Activated T-cell treated with anti-CD3 and anti-CD28 coated beads, Interleukin-2, amount 50 U/mL, for 4 hours (primary cell): ENCODE results near the gene NHEJ1. TPM values are rescaled to one million over a fixed set of nuclear protein-coding genes. Genes with fewer than 3 reads are reported as not detected.

Source experiments
- ATAC-seq, 2 donors: fragments of 200-7000 bp; cut with Tn5 transposase; one replicate each; pipeline ENCODE4 v1.10.0; 2021
- DNase-seq: peaks from one replicate; pipeline ENCODE4 v3.0.0-alpha.2; 2020
- H3K27me3 Mint-ChIP-seq: one replicate; pipeline ENCODE4 v1.8.0; 2021; ENCODE audit warnings: low read depth, mixed read lengths
- H3K36me3 Mint-ChIP-seq: one replicate; pipeline ENCODE4 v1.8.0; 2022; ENCODE audit warnings: mixed read lengths; ENCODE audit not compliant: insufficient read depth
- H3K4me1 Mint-ChIP-seq: one replicate; pipeline ENCODE4 v1.8.0; 2021; ENCODE audit warnings: low read depth, mixed read lengths
- H3K4me3 Mint-ChIP-seq: one replicate; pipeline ENCODE4 v1.8.0; 2021; ENCODE audit warnings: mild to moderate bottlenecking, moderate library complexity, mixed read lengths
- H3K9me3 Mint-ChIP-seq: one replicate; pipeline ENCODE4 v1.8.0; 2021; ENCODE audit warnings: mixed read lengths
- total RNA-seq, 3 donors: library from RNA; stranded (reverse); gene quantifications; one replicate each; pipeline ENCODE4 v1.2.1, GENCODE V29; 2021

The NHEJ1 gene
- total RNA-seq, 3 donors from 2014 or later = 26.5 to 33.3 (median 30.1) TPM

DNA sequence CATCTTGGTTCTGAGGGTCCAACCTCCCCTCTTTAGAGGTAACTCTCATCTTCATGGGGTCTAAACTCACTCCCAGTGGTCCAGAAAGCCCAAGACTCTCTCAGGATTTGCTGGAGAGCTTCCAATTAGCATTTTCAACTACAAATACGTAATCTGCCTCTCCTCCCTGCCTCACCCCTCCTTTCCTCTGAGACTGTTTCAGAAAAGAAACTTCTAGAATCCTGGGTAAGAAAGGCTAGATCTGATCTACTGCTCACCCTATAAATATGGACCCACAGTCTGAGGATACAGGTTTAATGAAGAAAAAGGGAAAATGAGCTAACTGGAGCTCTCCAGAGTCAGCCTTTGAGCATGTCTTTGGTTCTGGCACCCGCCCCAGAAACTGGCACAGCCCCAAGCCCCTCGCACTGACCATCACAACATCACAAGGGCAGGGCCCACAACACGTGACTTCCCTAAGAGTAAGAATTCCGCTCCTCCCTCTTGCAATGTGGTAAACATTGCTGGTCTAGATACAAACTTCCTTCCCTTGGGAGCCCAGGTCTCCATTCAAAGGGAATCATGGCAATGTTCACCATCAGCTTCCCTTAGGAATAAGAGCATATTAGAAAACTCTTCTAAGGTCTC, 78.2 kb downstream of the NHEJ1 start:
- Mint-ChIP-seq H3K4me3 (no peak overlapping the region), H3K4me1 (peaks cover 4% of the 10 kb centered on the region), H3K9me3 (no peaks in the 10 kb centered on the region), H3K27me3 (no peaks in the 10 kb centered on the region), H3K36me3 (peaks cover 3% of the 10 kb centered on the region)
- ATAC-seq (no peak), DNase-seq (no peak)

DNA sequence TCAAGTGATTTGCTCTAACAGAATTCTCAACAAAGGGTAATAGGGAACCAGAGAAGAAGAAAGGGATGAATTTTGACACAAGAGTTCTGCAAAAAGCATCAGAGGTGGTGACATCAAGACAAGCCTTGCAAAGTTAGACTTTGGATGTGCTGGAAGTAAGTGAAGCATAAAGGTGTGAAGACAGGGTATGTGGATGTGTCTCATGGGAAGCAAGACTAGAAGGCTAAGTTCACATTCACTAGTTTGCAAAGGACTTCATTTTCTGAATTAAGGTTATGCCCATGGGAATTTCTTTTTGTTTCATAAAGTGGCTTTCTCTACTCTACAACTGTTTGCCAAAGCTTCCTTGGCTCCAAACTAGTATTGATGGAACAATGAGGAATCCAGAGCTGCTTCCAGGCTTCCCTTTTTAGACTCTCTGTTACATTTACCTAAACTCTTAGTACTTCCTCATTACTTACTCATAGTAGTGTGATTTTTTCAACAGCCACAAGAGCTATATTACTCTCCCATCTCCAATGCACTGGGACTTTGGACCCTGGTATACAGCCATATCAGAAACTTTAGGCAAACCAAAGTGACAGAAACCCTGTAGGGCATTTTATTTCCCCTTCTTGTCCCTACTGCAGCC, 78.8 kb downstream of the NHEJ1 start:
- Mint-ChIP-seq H3K36me3 (peaks cover 8% of the 10 kb centered on the region), H3K27me3 (no peaks in the 10 kb centered on the region), H3K4me3 (no peak overlapping the region), H3K4me1 (peaks cover 2% of the 10 kb centered on the region), H3K9me3 (no peaks in the 10 kb centered on the region)
- DNase-seq (no peak), ATAC-seq (no peak)

DNA sequence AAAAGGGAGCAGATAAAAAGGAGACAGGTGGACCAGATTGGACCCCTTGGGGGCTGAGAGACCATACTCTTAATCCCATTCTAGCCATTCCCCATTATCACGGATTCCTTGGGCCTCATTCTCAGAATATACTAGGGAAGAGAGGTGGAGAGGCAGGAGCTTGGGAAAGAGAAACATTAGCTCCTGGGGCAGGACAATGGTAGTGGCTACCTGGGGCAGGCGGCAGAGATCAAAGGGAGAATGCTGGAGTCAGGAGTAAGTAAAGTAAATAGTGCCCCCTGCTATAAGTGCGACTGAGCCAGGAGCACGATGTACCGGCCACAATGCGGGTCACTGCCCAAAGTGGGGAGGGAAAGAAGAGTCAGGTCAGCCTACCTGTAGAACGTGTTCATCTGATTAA, 79.5 kb downstream of the NHEJ1 start:
- H3K4me1 Mint-ChIP-seq = peaks cover 2% of the 10 kb centered on the region
- H3K36me3 Mint-ChIP-seq = peaks cover 12% of the 10 kb centered on the region
- no peak overlapping the region for H3K4me3 Mint-ChIP-seq
- no peaks in the 10 kb centered on the region for H3K9me3 Mint-ChIP-seq
- H3K27me3 Mint-ChIP-seq = no peaks in the 10 kb centered on the region
- no peak for ATAC-seq
- DNase-seq = no peak

DNA sequence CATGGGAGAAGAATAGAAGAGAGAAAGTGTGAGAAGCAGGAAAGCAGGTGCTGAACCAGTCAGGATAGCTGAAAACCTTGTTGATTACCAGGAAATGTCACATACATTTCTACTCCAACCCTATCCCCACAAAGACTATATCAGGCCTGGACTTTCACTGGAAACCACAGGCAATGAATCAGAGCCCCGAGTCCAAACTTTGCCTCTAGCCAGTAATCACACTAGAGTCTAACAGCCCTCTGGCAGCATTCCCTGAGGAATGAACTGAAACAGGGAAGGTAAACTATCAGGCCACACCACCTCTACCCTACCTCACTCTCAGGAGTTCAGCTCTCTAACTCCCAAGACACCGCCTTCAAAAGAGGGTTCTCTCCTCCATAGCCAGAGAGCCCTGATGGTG, 81.2 kb downstream of the NHEJ1 start:
- Mint-ChIP-seq H3K27me3 (no peaks in the 10 kb centered on the region), H3K4me1 (no peaks in the 10 kb centered on the region), H3K9me3 (no peaks in the 10 kb centered on the region), H3K36me3 (peaks cover 21% of the 10 kb centered on the region), H3K4me3 (no peak overlapping the region)
- ATAC-seq (no peak), DNase-seq (no peak)

DNA sequence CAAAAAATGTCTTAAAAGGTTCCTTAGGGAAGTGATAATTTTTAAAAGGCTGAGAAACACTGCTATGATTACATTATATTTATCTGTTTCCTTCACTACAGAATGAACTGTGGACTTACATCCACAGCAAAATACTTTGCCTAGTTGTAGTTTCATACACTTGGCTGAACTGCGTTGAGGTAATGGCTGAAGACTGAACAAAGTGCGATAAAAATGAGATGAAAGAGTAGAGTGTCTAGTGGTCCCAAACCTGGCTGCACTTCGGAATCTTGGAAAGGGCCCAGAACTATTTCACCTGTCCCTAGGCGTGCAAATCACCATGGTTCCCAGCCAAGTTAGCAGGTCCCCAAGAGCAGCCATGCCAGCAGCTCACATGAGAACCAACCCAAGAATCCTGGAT, 81.7 kb downstream of the NHEJ1 start:
- Mint-ChIP-seq H3K4me3 (no peak overlapping the region), H3K4me1 (no peaks in the 10 kb centered on the region), H3K9me3 (no peaks in the 10 kb centered on the region), H3K36me3 (peaks cover 24% of the 10 kb centered on the region), H3K27me3 (no peaks in the 10 kb centered on the region)
- no peak for ATAC-seq
- no peak for DNase-seq

DNA sequence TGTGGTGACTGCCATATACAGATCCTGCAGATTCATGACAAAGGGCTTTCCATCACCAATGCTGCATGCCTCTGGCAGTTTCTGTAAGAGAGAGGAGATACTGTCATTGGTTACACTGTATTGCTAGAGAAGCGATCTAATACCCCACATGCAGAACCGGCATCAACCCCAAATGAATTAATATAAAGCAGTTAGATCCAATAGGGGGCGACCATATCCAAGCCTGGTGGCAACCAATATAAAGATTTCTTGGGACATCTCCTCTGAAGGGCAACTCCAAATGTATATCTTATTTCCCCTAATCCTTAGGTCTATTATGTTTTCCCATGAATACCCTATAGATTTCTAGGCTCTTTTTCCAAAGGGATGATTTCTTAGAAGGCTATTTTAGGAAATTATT, 82.5 kb downstream of the NHEJ1 start:
- Mint-ChIP-seq H3K27me3 (no peaks in the 10 kb centered on the region), H3K4me1 (no peaks in the 10 kb centered on the region), H3K36me3 (peaks cover 25% of the 10 kb centered on the region), H3K9me3 (no peaks in the 10 kb centered on the region), H3K4me3 (no peak overlapping the region)
- ATAC-seq = no peak
- no peak for DNase-seq

DNA sequence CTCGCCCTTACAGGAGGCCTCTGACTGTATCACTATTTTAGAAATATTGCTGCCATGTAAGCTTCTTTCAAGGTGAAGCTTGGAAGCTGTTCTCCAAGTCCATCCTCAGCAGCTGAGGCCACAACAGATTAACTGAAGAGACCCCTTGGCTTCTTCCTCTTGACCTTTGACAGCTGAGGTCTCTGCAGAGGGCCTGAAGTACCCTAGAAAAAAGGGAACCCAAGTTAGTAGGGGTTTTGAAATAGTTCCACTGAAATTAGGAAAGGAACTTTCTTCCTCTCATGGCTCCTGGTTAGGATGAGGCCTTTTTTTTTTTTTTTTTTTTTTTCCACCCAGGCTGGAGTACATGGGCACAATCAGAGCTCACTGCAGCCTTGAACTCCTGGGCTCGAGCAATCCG, 84.4 kb downstream of the NHEJ1 start:
- no peaks in the 10 kb centered on the region for H3K27me3 Mint-ChIP-seq
- no peaks in the 10 kb centered on the region for H3K9me3 Mint-ChIP-seq
- no peak overlapping the region for H3K4me3 Mint-ChIP-seq
- ATAC-seq (no peak), DNase-seq (no peak)
- peaks cover 27% of the 10 kb centered on the region for H3K36me3 Mint-ChIP-seq
- no peaks in the 10 kb centered on the region for H3K4me1 Mint-ChIP-seq

DNA sequence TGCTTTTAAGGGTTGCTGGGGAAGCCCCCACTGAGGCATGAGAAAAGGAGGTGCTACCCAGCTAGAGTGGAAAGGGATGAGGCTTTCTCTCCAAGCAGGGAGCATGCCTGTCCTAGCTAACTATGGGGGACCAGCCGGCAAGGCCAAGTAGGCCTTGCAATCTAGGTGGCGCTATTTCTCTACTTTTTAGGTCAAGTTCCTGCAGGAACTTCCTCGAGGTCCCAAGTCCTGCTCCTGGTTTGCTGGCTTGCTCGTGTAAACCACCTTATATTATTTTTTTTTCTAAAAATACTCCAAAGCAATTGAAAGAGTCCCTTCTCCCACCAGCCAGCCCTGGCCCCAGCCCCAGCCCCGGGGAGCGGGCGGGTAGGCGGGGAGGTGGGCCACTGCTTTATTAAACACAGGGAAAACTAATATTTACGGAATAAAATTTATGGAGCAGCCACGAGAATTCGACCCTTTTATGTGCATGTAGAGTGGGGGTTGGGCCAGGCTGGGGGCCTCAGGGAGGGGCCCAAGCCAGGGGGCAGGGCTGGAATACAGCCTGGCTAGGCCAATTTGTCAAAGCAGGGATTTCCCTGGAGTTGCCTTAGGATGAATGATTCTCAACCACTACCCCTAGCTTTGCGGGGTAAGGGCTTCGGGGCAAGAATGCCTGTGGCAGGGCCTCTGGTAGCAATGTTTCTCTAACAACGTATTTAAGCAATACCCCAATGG, 87.0 kb downstream of the NHEJ1 start:
- no peaks in the 10 kb centered on the region for H3K27me3 Mint-ChIP-seq
- ATAC-seq = no peak
- H3K4me1 Mint-ChIP-seq = no peaks in the 10 kb centered on the region
- H3K9me3 Mint-ChIP-seq = no peaks in the 10 kb centered on the region
- H3K36me3 Mint-ChIP-seq = peaks cover 33% of the 10 kb centered on the region
- H3K4me3 Mint-ChIP-seq = no peak overlapping the region
- no peak for DNase-seq

DNA sequence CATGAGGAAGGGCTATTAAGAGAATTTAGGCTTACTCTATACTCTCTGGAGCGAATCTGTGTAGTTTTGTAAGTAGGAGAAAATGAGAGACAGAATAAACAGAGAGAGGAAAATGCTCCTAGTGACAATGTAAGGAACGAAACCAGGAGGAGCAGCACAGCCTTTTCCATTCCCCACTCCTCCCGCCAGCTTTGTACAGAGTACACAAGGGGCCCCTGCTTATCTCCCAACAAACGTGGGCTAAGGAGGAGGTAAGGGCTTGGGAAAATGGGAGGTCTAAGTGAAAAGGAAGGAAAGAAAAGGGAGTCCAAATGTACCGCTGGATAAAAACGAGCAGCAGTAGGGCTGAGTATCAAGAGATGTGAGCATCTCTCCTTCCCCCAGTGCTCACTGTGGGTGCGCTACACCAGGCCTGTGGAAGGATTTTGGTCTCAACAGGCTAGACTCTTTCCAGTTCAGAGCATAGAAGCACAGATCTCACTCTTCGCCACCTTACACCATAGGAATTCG, 87.8 kb downstream of the NHEJ1 start:
- H3K36me3 Mint-ChIP-seq = peaks cover 33% of the 10 kb centered on the region
- DNase-seq (no peak), ATAC-seq (no peak)
- H3K9me3 Mint-ChIP-seq = no peaks in the 10 kb centered on the region
- no peaks in the 10 kb centered on the region for H3K4me1 Mint-ChIP-seq
- H3K27me3 Mint-ChIP-seq = no peaks in the 10 kb centered on the region
- H3K4me3 Mint-ChIP-seq = no peak overlapping the region

DNA sequence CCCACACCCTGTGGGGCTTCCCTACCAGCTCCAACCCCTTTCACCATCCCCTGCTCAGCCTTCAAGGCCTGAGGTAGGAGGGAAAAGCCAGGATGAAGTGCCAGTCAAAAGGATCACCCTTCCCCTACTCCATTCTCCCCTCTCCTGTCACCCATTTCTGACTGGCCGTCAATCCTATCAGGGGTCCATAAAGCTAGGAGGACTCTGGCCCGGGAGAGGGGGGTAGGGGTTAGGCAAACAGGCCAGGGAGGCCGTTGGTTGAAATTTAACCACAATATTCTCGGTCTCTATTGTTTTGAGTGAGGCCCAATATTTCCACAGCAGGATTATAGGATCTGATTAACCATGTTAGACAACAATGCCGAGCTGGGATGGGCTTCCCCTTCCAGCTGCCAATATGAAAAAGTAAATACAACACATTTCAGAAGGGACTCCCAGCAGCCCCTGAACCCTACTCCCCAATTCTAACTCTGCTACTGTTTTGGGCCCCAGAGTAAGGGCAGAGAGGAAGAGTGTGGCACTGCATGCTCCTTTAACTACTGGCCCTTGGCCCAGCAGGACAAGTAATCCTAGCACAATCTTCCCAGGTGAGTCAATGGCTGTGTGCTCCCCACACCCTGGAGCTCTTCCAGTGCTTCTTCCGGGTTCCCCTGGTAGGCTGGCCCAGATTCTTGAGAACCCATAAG, 89.3 kb downstream of the NHEJ1 start:
- H3K4me1 Mint-ChIP-seq = no peaks in the 10 kb centered on the region
- no peak for ATAC-seq
- no peaks in the 10 kb centered on the region for H3K27me3 Mint-ChIP-seq
- H3K9me3 Mint-ChIP-seq = no peaks in the 10 kb centered on the region
- no peak overlapping the region for H3K4me3 Mint-ChIP-seq
- no peak for DNase-seq
- H3K36me3 Mint-ChIP-seq = peaks cover 21% of the 10 kb centered on the region

DNA sequence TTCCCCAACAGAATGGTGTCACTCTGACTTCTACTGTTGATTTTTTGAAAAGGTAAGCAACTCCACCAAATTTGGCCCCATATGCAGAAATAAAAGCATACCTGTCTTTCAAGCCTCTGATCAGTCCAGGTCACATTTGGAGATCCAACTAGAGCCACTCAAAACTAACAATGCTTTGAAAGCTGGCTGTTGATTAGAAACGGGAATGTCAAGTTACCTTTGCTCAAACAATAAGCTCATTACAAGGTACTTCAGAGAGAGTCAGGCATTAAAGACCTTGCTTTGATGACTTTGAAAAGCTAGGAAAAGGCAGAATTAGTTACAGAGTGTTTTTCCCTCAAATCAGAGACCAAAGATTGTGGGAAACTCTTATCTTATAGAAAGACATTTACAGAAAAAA, 95.1 kb downstream of the NHEJ1 start:
- H3K36me3 Mint-ChIP-seq = peaks cover 6% of the 10 kb centered on the region

DNA sequence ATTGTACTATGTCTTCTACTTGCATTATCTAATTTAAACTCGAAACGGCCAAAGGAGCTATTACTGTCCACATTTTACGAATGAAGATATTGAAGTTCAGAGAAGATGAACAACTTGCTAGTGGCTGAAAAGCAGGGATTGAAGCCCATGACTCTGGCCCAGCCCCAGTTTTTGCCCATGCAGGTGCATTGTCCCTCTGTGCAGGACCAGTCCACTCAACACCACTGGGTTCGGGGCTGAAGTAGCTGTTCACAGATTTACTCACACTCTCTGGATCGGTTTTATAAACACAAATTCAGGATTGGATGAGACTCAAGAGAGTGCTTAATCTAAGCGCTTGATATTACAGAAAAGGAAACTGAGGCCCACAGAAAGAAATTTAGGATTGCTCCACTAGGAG, 98.5 kb downstream of the NHEJ1 start:
- DNase-seq (no peak), ATAC-seq (no peak)
- Mint-ChIP-seq H3K36me3 (no peaks in the 10 kb centered on the region), H3K4me1 (peaks cover 28% of the 10 kb centered on the region), H3K9me3 (no peaks in the 10 kb centered on the region), H3K27me3 (peaks cover 48% of the 10 kb centered on the region), H3K4me3 (no peak overlapping the region)

More for the DNA sequence above, 95.1 kb downstream of the NHEJ1 start:
- H3K4me1 Mint-ChIP-seq = peaks cover 6% of the 10 kb centered on the region
- peaks cover 26% of the 10 kb centered on the region for H3K27me3 Mint-ChIP-seq
- H3K4me3 Mint-ChIP-seq = no peak overlapping the region
- DNase-seq = no peak
- H3K9me3 Mint-ChIP-seq = no peaks in the 10 kb centered on the region
- ATAC-seq = no peak

DNA sequence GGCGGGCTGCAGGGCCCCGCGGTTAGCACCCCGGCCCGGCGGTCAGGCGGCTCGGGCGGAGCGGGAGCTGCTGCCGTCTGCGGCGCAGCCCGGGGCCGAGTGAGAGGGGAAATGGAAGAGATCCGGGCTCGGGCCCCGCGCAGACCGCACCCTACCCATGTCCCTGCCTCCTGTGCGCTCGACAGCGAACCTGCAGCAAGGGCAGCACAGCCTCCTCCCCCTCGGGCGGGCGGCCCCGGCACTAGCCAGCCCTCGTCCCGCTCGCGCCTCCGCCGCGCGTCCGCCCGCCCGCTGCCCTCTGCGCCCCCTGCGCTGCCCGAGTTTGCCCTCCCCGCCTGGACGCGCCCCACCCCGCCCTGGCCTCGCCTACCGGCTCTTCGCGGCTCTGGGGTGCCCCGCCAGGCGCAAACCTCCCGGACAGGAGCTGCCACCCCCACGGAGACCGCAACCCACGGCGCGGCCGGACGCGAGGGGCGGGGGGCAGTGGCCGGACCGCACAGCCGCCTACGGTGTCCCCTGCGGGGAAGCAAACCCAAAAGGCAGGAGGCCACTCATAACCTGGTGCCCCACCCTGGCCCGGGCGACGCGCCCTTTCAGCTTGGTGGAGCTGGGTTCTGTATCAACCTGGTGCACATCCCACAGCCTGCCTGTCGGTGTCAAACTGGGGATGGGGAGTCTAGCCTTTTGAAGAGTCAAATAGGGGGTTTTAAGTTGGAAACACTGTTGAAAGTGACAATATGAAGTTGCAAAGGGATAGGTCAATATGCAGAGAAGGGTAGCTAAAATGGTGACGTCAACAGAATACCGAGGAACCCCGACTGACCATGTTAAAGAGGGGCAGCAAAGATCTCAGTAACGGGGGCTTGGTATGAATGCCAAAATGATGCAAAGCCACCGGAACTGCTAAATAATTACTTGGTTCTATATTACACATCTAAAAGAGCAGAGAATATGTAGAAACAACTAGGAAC, 99.5 kb downstream of the NHEJ1 start, which contains the start of gene IHH:
Gene IHH, minus strand, starts transcription at position 101 of the 971 bp plus-strand sequence. CDS start 454 bp downstream, outside the sequence.
- peaks cover 56% of the 10 kb centered on the region for H3K27me3 Mint-ChIP-seq
- peaks cover 28% of the 10 kb centered on the region for H3K4me1 Mint-ChIP-seq
- H3K4me3 Mint-ChIP-seq = peak within 1 kb of the TSS; percentile 46
- H3K9me3 Mint-ChIP-seq = no peaks in the 10 kb centered on the region
- no peaks in the 10 kb centered on the region for H3K36me3 Mint-ChIP-seq
- ATAC-seq (peak in 1 of 2 donors; percentile 7), DNase-seq (no peak)
